SW480 (cell line): ENCODE results near the gene GRID1.
"Not testable (repeated sequence)": the region's sequence is repeated elsewhere in the genome, so short reads cannot be mapped to it uniquely, and the experiment has no call there.

ENCODE experiments used
- DNase-seq: peaks from one replicate; pipeline ENCODE4 v3.0.0-alpha.2; 2016; ENCODE audit warnings: low spot score

The GRID1 gene

DNA sequence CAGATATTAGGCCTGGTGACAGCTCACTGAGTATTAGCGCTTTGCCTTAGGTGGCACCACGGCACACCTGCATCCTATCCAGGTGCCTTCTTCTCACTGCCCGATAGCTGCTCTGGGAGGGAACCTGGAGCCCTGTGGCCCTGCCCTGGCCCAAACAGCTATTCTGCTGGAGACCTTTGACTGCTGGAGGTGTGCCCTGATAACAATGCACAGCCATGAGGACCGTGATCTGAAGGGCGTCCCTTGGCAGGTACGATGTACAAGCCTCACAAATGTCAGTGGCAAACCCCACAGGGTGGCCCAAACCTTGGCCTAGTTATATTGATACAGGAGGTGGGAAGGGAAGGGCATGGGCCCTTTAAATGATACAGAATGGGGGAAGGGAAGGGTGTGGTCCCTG, 259.5 kb downstream of the GRID1 start:
- DNase-seq, result no peak

GRCh38 chr10:86106616-86107015, 260.0 kb downstream of the GRID1 start:
- DNase-seq, result no peak

- no peak for DNase-seq
Measured at GRCh38 chr10:86105640-86106039, 261.0 kb downstream of the GRID1 start.

- DNase-seq, result no peak
Measured at GRCh38 chr10:86105181-86105580, 261.4 kb downstream of the GRID1 start.

- no peak for DNase-seq
Measured at GRCh38 chr10:86104611-86105145, 261.9 kb downstream of the GRID1 start.

DNA sequence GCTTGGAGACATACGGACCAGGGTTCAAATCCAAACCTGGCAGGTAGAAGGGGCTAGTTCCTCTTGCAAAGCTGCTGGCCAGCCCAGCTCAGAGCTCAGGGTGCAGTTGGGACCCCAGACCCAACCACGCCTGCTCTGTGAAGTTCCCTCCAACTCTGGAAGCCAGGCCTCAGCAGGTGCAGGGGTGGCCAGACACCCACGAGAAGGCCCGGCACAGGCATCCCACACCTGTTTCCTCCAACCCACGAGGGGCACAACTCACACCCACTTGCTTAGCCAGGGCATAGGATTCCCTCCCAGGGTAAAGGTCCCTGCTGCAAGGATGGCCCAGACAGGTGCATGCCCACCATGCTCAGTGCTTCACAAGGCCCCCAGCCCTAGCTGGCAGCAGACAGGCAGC, 262.4 kb downstream of the GRID1 start:
- no peak for DNase-seq

DNA sequence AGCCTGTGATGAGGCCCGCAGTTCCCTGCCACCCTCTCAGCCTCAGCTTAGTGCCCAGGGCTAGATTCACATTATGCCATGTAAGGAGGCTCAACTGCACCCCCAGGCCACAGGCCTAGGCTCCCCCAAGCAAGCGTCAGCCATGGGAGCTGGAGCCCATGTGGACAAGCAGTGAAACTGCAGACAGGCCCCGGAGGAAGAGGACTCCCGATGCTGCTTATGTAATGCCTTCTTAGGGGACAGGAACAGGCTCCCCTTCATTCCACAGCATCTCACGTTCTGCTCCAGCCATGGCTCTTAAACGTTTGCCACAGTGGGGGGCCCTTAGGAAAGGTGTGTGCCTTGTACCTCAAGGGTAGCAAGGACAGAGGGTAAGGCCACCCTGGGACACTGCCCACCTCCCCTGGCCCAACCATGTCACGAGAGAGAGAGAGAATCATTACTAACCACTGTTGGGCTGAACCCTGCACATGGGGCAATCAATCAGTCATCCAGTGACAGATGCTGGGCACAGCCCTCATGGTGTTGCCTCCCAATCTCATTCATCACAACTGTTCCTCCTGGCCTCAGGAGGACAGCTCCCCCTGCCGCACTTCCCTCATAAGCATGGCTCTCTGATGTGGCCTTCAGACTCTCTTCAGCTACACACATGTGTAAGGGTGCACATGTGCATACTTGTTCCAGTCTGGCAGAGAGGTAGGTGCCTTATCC, 263.0 kb downstream of the GRID1 start:
- no peak for DNase-seq

GRCh38 chr10:86102451-86102850, 264.1 kb downstream of the GRID1 start:
- DNase-seq, result no peak

DNA sequence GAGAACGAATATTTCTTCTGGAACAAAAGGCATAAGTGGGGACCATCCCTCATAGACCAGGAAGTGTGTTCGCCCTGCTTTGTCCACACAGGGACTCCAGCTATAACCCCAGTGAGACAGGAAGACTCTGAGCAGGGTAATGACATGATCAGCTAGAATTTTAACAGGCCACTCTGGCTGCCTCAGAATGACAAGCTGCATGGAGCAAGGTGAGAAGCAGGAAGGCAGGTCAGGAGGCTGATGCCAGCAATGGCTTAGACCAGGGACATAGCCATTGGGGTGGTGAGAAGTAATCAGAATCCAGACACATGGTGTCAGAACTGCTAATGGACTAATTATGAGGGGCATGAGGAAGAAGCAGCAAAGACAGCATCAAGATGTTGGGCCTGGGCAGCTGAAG, 264.6 kb downstream of the GRID1 start:
- no peak for DNase-seq

DNA sequence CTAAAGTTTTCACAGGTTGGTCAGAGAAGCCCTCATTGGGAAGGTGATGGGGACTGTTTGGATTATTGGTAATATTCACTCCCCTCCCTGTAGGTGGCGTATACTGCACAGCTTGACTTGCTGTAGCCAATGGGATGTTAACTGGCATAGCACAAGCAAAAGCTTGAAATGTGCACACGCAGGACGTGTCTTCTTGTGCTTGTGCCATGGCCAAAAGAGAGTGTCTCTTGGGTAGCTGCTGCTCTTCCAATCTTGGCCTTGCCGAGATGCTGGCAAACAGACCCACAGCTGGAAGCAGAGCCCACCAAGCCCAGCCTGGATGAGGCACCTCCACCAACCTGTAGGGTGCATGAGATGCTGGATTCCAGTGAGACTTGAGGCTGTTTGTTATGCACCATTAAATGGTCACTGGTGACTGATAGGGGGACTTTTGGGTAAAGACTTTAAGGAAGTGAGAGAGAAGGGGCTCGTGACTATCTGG, 266.0 kb downstream of the GRID1 start:
- DNase-seq, result peak; percentile 38

GRCh38 chr10:86099542-86100334, 266.9 kb downstream of the GRID1 start:
- DNase-seq, result no peak

GRCh38 chr10:86098187-86098881, 268.3 kb downstream of the GRID1 start:
- no peak for DNase-seq

GRCh38 chr10:86095061-86095460, 271.5 kb downstream of the GRID1 start:
- not testable (repeated sequence) for DNase-seq

DNA sequence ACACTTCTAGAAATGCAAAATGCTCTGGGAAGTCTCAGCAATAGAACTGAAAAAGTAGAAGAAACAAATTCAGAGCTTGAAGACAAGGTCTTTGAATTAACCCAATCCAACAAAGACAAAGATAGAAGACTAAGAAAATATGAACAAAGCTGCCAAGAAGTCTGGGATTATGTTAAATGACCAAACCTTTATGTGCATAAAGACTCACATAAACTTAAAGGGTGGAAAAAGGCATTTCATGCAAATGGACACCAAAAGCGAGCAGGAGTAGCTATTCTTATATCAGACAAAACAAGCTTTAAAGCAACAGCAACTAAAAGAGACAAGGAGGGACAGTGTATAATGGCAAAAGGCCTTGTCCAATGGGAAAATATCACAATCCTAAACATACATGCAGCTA, 274.3 kb downstream of the GRID1 start:
- not testable (repeated sequence) for DNase-seq

DNA sequence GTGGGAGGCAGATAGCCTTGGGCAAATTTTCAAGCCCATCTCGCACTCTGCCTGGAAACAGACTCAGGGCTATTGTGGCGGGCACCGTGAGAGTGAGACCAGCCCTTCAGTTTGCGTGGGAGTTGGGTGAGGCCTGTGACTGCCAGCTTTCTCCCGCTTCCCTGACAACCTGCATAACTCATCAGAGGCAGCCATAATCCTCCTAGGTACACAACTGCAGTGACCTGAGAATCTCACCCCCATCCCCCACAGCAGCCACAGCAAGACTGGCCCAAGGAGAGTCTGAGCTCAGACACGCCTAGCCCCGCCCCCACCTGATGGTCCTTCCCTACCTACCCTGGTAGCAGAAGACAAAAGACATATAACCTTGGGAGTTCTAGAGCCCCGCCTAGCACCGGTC, 275.4 kb downstream of the GRID1 start:
- DNase-seq, result no peak

GRCh38 chr10:86090807-86091206, 275.8 kb downstream of the GRID1 start:
- DNase-seq, result no peak

- no peak for DNase-seq
Measured at GRCh38 chr10:86087716-86088115, 278.9 kb downstream of the GRID1 start.

DNA sequence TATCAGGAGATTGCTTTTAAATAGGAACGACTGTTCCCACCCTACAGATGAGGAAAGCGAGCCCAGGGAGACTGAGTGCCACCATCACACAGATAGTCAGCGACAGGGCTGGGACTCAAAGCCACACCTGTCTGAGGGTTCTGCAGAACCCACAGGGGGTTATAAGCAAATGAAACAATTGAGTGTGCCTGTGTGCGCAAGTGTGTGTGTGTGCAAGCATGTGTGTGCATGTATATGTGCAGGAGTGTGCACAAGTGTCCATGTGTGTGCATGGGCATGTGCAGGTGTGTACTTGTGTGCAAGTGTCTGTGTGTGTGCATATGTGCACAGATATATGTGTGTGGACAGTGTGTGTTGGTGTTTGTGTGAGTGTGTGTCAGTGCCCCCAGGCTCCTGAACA, 280.2 kb downstream of the GRID1 start:
- no peak for DNase-seq

- DNase-seq, result no peak
Measured at GRCh38 chr10:86085686-86086085, 280.9 kb downstream of the GRID1 start.

DNA sequence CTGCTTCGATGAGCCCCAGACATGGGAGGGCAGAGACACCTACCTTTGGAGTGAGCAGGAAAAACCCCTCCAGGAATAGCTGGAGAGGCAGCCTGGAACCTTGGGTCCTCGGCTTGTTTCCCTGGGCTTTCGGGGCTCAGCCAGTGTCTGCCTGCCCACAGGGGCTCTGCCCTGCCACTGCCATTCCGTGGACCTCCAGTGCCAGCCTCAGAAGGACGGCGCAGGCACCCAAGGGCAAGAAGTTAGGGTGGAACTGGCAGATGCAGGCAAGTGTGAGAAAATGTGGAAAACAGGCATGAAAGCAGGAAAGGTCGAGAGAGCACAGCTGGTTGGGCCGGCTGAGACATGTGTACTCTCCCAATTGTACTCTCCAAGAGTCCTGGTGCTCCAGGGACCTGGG, 281.5 kb downstream of the GRID1 start:
- DNase-seq, result no peak

DNA sequence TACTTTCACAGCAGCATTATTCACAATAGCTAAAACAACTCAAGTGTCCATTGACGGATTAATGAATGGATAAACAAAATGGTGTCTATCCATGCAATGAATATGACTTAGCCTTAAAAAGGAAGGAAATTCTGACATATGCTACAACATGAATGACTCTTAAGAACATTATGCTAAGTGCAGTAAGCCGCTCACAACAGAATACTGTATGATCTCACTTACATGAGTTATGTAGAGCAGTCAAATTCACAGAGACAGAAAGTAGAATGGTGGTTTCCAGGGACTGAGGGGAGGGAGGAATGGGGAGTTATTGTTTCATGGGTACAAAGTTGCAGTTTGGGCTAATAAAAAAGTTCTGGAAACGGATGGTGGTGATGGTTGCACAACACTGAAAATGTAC, 282.0 kb downstream of the GRID1 start:
- no peak for DNase-seq

DNA sequence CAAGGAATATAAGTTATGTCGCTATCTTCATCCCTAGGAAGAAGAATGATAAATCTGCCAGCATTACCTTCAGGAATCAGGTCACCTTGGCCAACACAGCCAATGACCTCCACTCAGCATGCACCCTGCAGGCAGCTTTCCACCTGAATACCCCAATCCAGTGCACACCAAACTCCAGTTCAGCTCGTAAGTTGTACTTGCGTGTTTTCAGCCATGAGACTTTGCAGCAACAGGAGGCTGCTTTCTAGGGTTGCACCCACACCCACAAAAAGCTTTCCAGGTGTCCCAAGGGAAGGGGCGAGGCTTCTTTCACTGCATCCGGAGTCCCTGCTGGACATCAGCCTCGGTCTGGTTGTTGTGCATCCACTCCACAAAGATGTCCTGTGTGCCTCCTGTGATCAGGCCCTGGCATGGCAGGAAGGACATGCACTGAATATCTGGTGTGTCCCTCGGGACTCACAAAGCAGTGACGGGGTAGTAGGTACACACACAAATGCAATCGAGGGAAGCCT, 282.9 kb downstream of the GRID1 start:
- no peak for DNase-seq
